Measurements from ENCODE around the gene ACSL3.
"Not testable (repeated sequence)": the region's sequence is repeated elsewhere in the genome, so short reads cannot be mapped to it uniquely, and the experiment has no call there.

Gene ACSL3

DNA sequence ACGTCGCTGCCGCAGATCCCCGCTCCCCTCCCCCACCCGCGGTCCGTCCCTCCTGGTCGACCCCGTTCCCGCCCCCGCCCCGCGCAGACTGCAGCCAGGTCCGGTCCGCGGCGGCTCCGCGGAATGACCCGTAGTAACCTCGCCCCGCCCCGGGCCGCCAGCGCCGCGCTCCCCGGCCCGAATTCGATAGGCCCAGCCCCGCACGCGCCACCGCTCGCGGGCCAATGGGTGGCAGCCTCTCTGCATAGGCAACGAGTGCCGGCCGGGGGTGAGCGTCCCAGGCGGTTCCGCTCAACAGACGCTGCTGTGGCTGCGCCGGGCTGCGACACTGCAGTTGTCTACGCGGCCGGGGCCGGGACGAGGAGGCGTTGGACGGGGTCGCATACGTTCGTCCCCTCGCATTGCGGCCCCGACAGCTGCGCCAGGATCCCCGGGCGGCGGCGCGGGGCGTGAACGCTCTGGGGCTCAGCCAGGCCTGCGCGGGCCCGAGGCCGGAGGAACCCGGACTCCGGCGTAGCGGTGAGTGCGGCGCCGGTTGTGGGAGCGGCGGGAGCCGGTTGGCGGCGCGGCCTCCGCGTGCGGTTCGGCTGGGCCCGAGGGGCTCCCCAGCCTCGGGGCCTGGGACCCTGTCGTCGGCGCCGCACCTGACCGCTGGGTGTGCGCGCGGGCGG, at the start of gene ACSL3:
TSS of gene ACSL3 (plus strand) at position 297 of the 671 bp plus-strand sequence. CDS start 47,737 bp downstream, outside the sequence.
- DNase-seq: peak; percentile 86

DNA sequence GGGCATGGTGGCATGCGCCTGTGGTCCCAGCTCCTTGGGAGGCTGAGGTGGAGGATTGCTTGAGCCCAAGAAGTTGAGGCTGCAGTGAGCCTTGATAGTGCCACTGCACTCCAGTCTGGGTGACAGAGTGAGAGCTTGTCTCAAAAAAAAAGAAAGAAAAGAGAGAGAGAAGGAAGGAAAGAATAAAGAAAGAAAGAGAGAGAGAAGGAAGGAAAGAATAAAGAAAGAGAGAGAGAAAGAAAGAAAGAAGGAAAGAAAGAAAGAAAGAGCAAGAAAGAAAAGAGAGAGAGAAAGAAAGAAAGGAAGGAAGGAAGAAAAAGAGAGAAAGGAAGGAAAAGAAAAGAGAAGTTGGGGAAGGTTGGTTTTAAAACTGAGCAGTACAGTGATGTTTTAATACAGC, 49.0 kb upstream of the ACSL3 start:
- DNase-seq: no peak

DNA sequence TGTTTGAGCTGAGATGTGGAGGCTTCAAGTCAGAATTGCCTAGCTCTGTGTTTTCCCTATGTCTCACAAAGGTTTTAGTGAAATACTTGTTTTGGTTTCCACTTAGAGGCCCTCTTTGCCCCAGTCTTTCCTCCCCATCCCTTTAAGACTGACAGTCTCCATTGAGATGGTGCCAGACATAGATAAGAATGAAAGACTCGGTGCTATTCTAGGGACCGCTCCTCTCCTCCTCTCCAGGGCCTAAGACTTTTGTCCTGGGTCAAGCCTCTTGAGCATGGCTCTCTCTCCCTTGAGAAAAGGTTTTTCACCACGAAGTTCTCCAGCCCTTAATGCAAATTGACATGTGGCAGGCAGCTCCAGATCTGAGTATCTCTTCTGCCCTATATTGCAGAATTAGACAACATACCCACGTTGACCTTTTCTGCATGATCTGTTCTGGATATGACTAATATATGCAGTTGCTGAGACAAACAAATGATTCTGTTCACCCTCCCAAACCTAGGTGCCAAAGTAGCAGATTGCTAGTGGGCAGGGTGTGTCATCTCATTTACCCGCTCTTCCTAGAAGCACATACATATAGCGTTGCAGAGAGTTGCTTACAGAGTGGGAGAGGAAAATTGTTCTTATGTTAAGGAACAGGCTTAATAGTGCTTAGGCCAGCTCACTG, 47.5 kb upstream of the ACSL3 start:
- no peak for DNase-seq

DNA sequence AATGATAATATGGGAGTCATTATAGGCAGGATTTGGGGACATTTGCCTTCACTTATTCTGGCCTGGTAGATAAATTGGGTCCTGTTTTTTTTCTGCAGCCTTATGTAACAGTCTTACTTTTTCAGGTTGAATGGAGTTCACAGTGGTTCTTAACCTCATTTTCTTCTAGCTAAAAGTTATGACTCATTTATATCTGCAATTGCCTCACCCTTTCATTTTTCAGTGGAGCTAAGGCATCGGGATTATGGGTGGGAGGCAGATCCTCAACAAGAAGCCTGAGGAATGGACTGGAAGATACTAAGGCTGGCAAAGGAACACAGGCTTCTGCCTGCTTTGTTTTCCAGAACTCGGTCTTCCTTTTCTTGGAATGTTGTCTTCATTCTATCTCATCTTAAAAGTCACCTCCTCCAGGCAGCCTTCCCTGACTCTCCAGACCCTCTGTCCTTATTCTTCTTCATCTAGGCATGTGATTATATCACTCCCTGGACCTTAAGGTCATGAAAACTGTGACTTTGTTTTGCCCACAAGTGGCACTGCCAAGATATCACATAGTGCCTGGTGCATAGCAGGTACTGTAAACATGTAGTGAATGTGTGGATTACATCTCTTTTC, 41.0 kb upstream of the ACSL3 start:
- DNase-seq: no peak

DNA sequence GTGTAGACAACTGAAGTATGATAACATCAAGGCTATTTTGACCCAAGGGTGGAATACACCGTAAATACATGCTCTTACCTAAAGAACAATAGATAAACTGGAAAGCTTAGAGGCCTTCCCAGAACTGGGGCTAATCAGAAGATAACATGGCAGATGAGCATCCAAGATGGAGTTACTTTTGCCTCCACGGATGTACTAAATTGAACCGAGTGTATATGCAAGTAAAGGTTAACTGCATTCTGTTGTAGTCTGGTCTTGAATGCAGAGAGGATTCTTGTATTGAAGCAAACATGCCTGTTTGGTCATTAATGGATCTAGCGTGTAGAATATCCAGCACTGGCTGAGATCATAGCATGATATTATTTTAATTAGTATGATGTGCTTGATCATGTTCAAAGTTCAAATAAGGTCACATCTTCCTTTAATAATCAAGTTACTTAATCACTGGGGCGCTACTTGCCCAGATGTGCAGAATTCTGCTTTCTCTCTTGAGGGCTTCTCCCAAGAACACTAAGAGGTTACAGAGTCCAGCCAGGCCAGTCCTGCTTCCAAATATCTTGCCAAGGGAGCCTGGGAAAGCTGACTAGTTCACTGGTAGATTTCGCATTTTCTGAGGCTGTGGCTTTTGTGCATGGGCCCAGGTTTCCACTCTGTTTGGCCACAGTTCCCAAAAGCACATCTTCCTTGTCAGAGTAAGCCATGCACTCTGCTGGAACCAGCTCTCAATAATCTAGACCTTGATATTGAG, 37.5 kb upstream of the ACSL3 start:
- no peak for DNase-seq

DNA sequence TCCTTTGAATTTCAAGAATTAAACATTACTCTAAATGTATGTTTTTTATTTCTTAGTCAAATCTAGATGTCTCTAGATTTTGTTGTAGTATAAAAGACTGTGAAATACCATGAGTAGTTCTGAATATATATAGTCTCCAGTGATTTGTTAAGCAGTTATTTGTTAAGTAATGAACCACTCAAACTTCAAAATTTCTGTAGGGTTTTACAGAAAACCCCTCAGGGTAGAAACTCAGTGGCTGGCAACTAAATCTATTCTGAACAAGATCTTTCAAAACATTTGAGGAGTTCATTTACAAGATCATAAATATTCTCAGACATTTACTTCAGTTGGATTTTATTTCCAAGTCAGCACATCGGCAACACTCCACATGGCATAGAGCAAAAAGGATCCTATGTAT, 35.8 kb upstream of the ACSL3 start:
- DNase-seq: no peak

DNA sequence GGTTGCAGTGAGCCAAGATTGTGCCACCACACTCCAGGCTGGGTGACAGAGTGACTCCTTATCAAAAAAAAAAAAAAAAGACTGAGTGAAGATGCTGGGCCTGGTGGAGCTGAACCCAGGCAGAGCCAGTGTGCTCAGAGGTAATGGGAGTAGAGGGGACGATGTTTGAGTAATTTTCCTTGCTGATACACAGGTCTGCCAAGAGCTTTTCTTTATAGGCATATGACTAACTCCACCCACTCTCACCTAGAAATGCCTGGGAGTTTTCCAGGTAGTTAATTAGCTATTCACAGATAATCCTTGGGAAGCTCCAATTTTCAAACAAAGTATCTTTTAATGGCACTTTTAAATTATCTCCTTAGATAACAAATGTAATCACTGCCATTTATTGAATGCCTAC, 33.4 kb upstream of the ACSL3 start:
- DNase-seq: no peak

DNA sequence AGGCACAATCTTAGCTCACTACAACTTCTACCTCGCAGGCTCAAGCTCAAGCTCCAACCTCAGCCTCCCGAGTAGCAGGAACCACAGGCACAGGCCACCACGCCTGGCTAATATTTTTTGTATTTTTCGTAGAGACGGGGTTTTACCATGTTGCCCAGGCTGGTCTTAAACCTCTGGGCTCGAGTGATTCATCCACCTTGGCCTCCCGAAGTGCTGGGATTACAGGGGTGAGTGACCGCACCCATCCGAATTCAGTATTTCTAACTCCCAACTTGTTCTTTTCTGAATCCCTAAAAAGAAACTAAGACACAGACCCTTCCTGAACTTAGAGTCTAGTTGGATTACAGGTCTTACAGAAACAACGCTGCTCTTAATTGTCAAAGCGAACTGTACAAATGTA, 32.3 kb upstream of the ACSL3 start:
- DNase-seq: no peak

DNA sequence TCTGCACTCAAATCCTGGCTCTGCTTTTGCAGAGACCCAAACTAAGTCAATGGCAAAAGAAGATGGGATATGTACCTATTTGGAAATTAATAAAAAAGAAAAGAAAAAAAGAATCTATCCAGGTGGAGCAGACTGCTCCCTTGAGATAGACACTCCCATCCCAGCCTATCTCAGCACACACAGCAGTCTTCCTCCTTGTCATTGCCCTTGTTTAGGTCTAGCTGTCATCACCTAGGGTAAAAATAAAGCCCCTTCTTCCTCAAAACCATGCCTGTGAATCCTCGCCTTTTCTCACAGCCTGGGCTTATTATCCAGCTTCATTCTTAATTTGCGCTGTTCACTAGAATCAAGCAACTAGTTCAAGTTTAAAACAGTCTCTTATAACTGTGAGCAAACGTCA, 30.7 kb upstream of the ACSL3 start:
- DNase-seq: no peak

DNA sequence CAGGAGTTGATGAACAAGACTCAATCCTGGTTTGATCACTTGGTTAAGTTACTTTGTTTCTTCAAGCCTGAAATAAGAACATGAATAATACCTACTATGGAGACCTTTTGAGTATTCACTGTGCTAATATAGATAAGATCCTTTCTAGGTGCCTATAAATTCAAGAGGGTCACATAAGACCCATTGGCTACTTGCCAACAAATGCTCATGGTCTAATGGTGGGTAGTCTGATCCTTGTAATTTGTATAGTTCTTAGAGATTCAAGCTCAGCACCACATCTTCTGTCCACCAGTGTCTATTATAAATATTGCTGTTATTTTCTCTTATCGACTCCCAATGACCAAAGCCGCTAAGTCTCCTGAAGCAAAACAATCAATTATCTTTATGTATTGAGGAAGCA, 27.4 kb upstream of the ACSL3 start:
- DNase-seq: no peak

DNA sequence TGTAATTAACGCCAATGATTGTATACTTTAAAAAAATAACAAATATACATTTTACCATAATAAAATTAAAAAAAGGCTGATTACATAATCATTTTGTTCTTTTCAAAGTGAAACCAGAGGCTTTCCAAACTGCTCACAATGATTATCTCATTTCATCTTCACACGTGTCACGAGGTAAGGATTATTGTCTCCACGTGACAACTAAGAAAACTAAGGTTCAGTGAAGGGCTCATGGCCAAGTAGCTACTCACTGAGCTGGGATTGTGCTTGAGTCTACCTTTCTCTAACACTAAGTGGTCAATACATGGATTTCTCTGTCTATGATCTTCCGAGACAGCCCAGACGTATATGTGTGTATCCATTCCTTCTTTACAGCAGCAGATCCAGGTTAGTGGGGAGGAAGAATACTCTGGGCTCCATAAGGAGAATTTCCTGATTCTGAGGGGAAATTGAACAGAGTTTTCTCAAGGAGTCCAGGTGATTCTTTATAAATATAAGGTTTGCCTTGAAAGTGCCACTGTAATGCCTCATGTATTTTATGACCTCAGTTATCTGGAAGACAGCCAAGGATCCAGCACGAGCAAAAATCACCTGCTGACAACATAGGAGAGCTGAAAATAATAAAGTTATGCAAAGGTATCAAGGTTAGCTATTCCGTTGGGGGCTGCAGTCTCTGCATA, 25.6 kb upstream of the ACSL3 start:
- no peak for DNase-seq

DNA sequence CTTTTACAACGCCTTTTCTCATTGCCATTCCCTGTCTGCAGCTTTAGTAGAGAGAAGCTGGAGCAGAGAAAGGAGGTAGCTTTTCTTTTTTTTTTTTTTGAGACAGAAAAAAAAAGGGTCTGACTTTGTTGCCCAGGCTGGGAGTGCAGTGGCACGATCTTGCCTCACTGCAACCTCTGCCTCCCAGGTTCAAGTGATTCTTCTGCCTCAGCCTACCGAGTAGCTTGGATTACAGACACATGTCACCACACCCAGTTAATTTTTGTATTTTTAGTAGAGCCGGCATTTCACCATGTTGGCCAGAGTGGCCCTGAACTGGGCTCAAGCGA, 25.0 kb upstream of the ACSL3 start:
- DNase-seq: no peak

DNA sequence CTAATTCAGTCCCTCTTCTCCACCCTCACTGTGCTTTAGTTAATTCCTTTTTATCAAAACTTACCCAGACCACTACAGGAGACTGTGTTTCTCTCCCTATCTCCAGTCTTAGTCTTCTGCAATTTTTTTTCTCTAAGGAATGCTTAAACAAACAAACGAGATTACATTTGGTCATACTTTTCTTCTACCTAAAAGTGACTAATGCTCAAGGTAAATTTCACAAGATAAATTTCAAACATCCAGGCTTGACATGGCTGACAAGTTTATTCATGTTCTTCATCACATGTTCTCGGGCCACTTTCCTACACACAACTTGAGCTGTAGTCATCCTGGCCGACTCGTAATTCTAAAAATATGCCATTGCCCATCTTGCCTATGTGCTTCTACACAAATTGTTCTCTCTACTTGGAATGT, 23.2 kb upstream of the ACSL3 start:
- no peak for DNase-seq

DNA sequence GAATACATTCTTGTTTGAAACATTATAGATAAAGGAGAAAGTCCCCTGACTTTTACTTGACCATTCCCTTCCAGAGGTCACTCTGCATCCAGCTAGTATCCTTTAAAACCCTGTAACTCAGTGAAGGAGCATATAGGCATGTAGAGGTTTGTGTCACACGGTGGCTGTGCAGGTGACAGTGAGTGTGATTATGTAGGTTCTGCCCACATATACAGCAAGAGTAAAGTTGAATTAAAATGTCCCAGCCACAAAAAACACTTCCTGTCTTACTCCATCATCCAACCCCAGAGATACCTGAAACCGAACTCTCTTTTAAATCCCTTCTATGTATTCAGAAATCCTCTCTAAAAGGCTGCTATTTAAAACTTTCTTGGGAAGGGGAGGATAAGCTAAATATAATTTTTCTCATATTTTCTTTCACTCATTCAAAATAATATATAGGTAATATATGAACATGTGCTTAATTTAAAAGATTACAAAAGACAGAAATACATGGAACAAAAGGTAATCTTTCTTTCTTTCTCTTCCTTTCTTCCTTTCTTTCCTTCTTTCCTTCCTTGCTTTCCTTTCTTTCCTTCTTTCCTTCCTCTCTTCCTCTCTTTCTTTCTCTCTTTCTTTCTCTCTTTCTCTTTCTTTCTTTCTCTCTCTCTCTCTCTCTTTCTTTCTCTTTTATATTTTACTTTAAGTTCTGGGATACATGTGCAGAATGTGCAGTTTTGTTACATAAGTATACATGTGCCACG, 20.6 kb upstream of the ACSL3 start:
- DNase-seq: no peak

DNA sequence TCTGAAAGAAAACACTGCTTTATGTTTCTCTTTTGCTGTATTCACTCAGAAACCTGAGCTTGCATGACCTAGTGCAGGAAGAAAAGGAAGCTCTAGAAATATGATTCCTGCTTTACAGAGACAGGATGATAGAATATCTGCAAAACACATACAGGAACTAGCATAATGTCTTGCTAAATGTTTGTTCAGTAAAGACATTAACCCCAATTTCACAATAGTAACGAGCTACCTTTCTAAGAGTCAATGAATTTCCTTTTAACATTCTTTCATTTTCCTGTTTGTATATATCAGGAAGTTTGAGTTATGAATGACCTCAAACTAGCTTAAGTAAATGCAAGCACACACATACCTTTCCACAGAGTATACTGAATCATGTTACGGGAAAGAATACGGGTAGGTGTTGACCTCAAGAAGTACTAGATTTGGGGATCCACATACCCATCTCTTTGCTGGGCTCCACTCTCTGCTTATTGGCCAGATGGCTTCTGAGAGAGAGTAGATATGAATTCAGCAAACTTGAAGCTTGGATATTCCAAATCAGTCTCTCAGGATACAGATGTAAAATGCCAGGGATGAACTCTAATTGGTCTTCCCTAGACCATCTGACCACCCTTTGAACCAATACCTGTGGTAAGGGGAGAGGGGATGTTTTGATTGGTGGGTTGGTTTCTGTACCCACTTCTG, 18.2 kb upstream of the ACSL3 start:
- DNase-seq: no peak

DNA sequence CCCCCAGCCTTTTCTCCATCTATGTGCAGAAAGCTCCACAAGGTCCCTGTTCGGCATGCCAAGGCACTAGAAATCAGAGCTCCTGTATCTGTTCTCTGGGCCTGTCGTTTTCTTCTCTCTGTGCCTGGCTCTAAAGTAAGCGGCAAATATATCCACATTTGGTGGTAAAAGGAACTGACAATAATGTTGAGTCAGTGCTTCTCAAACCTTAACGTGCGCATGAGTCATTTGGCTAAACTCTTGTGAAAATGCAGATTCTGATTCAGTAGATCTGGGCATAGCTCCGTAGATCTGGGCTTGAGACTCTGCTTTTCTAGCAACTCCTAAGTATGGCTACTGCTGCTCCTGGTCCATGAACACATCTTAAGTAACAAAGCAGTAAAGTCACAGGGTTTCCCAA, 16.5 kb upstream of the ACSL3 start:
- no peak for DNase-seq

DNA sequence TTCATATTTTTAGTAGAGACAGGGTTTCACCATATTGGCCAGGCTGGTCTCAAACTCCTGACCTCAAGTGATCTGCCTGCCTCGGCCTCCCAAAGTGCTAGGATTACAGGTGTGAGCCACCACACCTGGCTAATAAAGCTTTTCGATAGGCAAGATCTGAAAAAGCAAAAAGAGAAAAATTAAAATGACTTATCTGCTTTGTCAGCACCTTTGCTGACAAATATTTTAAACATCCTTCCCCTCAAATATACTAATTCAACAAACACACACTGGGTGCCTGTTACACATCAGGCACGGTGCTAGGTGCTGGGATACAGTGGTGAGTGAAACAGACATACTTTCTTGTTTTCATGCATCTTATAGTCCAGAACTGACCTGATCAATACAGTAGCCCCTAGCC, 15.5 kb upstream of the ACSL3 start:
- DNase-seq: not testable (repeated sequence)

DNA sequence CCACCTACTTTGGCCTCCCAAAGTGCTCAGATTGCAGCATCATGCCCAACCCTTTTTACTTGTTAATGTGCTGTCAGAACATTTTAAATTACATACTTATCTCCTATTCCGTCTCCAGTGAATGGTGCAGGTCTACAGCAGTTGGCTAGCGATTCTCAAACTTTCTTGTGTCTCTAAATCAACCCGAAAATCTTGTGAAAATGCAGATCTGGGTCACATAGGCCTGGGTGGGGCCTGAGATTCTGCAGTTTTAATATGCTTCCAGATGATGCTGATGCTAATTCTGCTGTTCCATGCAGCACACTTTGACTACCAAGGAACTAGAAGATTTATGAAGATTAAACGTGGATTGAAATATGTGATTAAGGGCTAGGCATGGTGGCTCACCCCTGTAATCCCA, 14.8 kb upstream of the ACSL3 start:
- DNase-seq: no peak

DNA sequence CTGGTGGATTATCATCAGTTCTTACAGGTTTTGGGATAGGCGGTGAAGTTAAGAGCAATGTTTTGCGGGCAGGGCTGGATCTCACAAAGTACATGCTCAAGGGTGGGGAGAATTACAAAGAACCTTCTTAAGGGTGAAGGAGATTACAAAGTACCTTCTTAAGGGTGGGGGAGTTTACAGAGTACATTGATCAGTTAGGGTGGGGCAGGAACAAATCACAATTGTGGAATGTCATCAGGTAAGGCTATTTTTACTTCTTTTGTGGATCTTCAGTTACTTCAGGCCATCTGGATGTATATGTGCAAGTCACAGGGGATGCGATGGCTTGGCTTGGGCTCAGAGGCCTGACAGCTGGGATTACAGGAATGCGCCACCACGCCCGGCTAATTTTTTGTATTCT, 12.8 kb upstream of the ACSL3 start:
- DNase-seq: not testable (repeated sequence)

DNA sequence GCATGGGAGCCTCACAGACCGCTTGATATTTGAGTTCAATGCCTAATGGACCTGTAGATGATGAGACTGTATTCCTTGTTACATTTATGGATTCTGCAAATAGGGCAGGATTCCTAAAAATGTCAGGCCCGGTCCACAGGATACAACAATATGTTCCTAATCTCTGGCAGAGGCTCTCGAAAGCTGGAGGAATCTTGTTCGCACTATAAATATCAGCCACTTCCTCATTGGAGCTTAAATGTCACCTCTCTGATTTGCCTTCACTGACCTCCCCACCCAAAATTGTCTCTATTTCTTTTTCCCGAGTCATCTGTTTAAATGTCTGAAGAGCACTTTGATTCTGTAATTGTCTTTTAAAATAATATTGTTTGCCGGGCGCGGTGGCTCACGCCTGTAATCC, 12.0 kb upstream of the ACSL3 start:
- DNase-seq: no peak

DNA sequence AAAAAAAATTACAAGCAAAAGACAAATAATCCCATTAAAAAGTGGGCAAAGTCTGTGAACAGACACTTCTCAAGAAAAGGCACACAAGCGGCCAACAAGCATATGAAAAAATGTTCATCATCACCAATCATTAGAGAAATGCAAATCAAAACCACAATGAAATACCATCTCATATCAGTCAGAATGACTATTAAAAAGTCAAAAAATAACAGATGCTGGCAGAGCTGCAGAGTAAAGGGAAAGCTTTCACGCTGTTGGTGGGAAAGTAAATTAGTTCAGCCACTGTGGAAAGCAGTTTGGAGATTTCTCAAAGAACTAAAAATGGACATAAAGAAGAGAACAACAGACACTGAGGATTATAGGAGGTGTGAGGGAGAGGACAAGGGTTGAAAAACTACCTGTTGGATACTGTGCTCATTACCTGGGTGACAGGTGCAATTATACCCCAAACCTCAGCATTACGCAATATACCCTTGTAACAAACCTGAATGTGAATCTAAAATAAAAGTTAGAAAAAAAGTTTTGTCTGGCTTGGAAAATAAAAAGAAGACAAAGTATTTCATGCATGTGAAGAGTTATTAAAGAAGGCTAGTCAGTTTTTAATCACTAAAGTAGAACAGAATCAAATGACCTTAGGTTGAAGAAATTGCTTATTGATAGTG, 8.7 kb upstream of the ACSL3 start:
- no peak for DNase-seq
